Measurements from ENCODE around the gene CNTN1. TPM values are rescaled to one million over a fixed set of nuclear protein-coding genes. Genes with fewer than 3 reads are reported as not detected.

Gene CNTN1
- total and polyA plus RNA-seq, 2 of the 8 experiments (the other 6 are each of a cell fraction or from before 2014, with no cell fraction given) = 7.2 to 21.8 TPM

DNA sequence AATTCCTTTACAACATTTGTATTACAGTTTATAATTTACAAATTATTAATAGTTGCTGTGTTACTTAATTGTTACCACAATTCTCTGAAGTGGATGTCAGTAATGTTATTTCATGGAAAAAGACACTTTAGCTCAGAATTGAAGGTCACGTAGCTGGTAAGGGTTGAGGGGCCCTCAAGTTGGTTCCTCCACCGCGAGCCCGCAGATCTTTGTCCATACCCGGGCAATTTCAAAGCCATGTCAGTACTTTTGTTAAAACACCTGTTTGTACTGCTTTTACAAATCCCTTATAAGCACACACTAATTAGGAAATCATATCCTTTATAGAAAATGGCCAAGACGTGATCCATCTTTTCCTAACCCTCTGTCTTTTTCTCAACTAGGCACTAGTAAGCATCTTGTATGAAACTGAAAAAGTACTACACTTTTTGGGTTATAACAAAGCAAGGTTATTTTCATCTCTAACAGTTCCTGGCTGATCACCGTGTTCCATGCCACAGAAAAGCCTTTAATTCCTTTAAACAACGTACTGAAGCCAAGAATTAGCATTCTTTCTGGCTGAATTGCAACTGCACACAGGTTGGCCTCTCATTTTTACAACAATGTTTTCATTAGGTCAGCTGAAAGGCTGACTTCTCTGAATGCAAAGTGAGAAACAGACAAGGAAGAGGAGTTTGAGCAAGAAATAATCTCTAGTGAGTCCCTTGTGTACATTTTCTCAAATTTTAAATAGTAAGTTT is 76.1 kb downstream of the CNTN1 start (continued):
- TF ChIP-seq, protein P1, sequence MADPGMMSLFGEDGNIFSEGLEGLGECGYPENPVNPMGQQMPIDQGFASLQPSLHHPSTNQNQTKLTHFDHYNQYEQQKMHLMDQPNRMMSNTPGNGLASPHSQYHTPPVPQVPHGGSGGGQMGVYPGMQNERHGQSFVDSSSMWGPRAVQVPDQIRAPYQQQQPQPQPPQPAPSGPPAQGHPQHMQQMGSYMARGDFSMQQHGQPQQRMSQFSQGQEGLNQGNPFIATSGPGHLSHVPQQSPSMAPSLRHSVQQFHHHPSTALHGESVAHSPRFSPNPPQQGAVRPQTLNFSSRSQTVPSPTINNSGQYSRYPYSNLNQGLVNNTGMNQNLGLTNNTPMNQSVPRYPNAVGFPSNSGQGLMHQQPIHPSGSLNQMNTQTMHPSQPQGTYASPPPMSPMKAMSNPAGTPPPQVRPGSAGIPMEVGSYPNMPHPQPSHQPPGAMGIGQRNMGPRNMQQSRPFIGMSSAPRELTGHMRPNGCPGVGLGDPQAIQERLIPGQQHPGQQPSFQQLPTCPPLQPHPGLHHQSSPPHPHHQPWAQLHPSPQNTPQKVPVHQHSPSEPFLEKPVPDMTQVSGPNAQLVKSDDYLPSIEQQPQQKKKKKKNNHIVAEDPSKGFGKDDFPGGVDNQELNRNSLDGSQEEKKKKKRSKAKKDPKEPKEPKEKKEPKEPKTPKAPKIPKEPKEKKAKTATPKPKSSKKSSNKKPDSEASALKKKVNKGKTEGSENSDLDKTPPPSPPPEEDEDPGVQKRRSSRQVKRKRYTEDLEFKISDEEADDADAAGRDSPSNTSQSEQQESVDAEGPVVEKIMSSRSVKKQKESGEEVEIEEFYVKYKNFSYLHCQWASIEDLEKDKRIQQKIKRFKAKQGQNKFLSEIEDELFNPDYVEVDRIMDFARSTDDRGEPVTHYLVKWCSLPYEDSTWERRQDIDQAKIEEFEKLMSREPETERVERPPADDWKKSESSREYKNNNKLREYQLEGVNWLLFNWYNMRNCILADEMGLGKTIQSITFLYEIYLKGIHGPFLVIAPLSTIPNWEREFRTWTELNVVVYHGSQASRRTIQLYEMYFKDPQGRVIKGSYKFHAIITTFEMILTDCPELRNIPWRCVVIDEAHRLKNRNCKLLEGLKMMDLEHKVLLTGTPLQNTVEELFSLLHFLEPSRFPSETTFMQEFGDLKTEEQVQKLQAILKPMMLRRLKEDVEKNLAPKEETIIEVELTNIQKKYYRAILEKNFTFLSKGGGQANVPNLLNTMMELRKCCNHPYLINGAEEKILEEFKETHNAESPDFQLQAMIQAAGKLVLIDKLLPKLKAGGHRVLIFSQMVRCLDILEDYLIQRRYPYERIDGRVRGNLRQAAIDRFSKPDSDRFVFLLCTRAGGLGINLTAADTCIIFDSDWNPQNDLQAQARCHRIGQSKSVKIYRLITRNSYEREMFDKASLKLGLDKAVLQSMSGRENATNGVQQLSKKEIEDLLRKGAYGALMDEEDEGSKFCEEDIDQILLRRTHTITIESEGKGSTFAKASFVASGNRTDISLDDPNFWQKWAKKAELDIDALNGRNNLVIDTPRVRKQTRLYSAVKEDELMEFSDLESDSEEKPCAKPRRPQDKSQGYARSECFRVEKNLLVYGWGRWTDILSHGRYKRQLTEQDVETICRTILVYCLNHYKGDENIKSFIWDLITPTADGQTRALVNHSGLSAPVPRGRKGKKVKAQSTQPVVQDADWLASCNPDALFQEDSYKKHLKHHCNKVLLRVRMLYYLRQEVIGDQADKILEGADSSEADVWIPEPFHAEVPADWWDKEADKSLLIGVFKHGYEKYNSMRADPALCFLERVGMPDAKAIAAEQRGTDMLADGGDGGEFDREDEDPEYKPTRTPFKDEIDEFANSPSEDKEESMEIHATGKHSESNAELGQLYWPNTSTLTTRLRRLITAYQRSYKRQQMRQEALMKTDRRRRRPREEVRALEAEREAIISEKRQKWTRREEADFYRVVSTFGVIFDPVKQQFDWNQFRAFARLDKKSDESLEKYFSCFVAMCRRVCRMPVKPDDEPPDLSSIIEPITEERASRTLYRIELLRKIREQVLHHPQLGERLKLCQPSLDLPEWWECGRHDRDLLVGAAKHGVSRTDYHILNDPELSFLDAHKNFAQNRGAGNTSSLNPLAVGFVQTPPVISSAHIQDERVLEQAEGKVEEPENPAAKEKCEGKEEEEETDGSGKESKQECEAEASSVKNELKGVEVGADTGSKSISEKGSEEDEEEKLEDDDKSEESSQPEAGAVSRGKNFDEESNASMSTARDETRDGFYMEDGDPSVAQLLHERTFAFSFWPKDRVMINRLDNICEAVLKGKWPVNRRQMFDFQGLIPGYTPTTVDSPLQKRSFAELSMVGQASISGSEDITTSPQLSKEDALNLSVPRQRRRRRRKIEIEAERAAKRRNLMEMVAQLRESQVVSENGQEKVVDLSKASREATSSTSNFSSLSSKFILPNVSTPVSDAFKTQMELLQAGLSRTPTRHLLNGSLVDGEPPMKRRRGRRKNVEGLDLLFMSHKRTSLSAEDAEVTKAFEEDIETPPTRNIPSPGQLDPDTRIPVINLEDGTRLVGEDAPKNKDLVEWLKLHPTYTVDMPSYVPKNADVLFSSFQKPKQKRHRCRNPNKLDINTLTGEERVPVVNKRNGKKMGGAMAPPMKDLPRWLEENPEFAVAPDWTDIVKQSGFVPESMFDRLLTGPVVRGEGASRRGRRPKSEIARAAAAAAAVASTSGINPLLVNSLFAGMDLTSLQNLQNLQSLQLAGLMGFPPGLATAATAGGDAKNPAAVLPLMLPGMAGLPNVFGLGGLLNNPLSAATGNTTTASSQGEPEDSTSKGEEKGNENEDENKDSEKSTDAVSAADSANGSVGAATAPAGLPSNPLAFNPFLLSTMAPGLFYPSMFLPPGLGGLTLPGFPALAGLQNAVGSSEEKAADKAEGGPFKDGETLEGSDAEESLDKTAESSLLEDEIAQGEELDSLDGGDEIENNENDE (IDR thresholded peaks at IDR 0.05; ENCODE audit: insufficient replicate concordance, low read length) = no peak
- TF ChIP-seq PHF8 (conservative IDR thresholded peaks at IDR 0.05; ENCODE audit: low read depth, low read length) (no peak), GABPA (IDR thresholded peaks at IDR 0.05; ENCODE audit: borderline replicate concordance, insufficient read depth, low read length) (no peak), SP2 (IDR thresholded peaks at IDR 0.05; ENCODE audit: low read length) (no peak)

All from H1 (cell line).